PC-9 (cell line): ENCODE data around the gene COL20A1. TPM values are rescaled to one million over a fixed set of nuclear protein-coding genes. Genes with fewer than 3 reads are reported as not detected.

ENCODE experiments used
- BruUV-seq: library from RNA; stranded (reverse); fragments of 400-500 nt; replicated peaks from 2 replicates; lab custom pipeline; 2021; lab: Mats Ljungman, UMichigan
- CTCF ChIA-PET: fragments of 300-600 bp; sonication (Branson Sonifier 250); formaldehyde crosslinking; loops from one replicate; lab custom pipeline; 2022; ENCODE audit warnings: antibody characterized with exemption; lab: Charles Lee
- POLR2A ChIA-PET: fragments of 300-600 bp; sonication (Branson Sonifier 250); formaldehyde crosslinking; loops from one replicate; lab custom pipeline; 2022; ENCODE audit warnings: antibody characterized with exemption; ENCODE audit not compliant: unreplicated experiment; lab: Charles Lee
- DNase-seq, 2 experiments: peaks; one replicate each; pipeline versions ENCODE4 v3.0.0 to v3.0.0-alpha.2; 2015 to 2022; ENCODE audit warnings: mixed read lengths in 1 of 2
- H2AFZ ChIP-seq: fragments of 200-600 bp; sonication (generic); 2 replicates; pipeline ENCODE4 v1.8.1; 2017; ENCODE audit warnings: antibody characterized with exemption
- H3F3A ChIP-seq: fragments of 200-600 bp; sonication (generic); 2 replicates; pipeline ENCODE4 v1.8.1; 2017; ENCODE audit warnings: antibody characterized with exemption, mild to moderate bottlenecking, low read depth; ENCODE audit not compliant: insufficient read depth
- H3K27ac ChIP-seq: fragments of 200-600 bp; sonication (generic); 2 replicates; pipeline ENCODE4 v1.6.1; 2016; ENCODE audit warnings: mixed run types
- H3K27me3 ChIP-seq: fragments of 200-600 bp; sonication (generic); 2 replicates; pipeline ENCODE4 v1.6.1; 2016; ENCODE audit warnings: low read depth, mixed run types; ENCODE audit not compliant: insufficient read depth
- H3K36me3 ChIP-seq: fragments of 200-600 bp; sonication (generic); 2 replicates; pipeline ENCODE4 v1.6.1; 2016; ENCODE audit warnings: low read depth, mixed run types
- H3K4me1 ChIP-seq: fragments of 200-600 bp; sonication (generic); replicated peaks from 2 replicates; pipeline ENCODE4 v1.6.1; 2016; ENCODE audit warnings: mixed run types; ENCODE audit not compliant: insufficient read depth
- H3K4me2 ChIP-seq: fragments of 200-600 bp; sonication (generic); 2 replicates; pipeline ENCODE4 v1.6.1; 2017; ENCODE audit warnings: mixed run types
- H3K4me3 ChIP-seq: fragments of 200-600 bp; sonication (generic); 2 replicates; pipeline ENCODE4 v1.6.1; 2016; ENCODE audit warnings: mixed run types
- H3K79me2 ChIP-seq: fragments of 200-600 bp; sonication (generic); 2 replicates; pipeline ENCODE4 v1.6.1; 2017; ENCODE audit warnings: low read depth, mixed run types
- H3K9me2 ChIP-seq: fragments of 200-600 bp; sonication (generic); 2 replicates; pipeline ENCODE4 v1.8.1; 2017; ENCODE audit warnings: mild to moderate bottlenecking; ENCODE audit not compliant: insufficient read depth
- H3K9me3 ChIP-seq: fragments of 200-600 bp; sonication (generic); 2 replicates; pipeline ENCODE4 v1.8.1; 2016; ENCODE audit warnings: low read depth; ENCODE audit not compliant: insufficient read depth
- H4K20me1 ChIP-seq: fragments of 200-600 bp; sonication (generic); 2 replicates; pipeline ENCODE4 v1.8.1; 2017; ENCODE audit not compliant: insufficient read depth
- EZH2 ChIP-seq: fragments of 200-600 bp; sonication (generic); IDR thresholded peaks from 2 replicates; pipeline ENCODE4 v1.8.0; 2017; ENCODE audit warnings: antibody characterized with exemption, low read depth
- intact Hi-C: fragments of 100-400 bp; cut with micrococcal nuclease; formaldehyde crosslinking; loops from one replicate; pipeline ENCODE4 v1.10.0; 2022; ENCODE audit not compliant: unreplicated experiment
- total RNA-seq: library from RNA; stranded (reverse); gene quantifications from 2 replicates; pipeline ENCODE4 v1.2.3, GENCODE V29; 2021
- TF ChIP-seq, protein P1 (sequence below): fragments of 200-600 bp; sonication (generic); conservative IDR thresholded peaks from 2 replicates; pipeline ENCODE4 v1.6.1; 2017; ENCODE audit warnings: mixed run types, antibody characterized with exemption, mild to moderate bottlenecking, moderate library complexity

COL20A1 gene
- total RNA-seq, 1 experiment from 2014 or later = not detected

DNA sequence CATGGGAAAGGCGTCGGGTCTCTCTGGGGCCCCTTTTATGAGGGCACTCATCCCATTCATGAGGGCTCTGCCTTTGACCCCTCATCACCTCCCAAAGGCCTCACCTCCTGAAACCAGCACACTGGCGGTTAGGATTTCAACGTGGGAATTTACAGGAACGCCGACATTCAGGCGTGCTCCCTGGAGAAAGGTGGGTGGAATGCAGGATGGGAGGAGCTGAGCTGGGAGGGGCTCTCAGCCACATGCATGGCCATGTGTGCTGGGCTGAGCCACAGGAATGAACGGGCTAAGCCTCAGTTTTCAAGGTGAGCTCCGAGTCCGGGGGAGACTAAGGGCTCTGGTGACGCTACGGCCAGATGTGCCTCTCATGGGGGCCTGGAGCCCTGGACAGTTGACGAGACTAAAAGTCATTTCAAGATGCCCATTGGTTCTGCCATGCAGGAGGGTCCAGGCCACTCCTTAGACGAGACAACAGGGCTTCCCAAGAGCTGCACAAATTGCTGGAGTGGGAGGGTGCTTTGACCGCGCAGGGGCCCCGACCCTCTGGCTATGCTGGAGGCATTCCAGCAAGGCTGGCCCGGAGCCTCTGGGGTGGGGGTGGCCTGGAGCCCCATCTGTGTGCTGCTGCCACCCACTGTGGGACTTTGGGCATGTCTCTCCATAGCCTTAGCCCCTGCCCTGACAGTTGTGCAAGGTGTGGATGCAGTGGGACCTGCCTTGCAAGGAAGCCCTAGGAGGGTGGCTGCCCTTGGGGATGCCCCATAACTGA, 24.1 kb upstream of the COL20A1 start:
- DNase-seq = no peak
- ChIA-PET CTCF (no interaction called here), POLR2A (no interaction called here)
- H3K4me1 ChIP-seq = peaks cover 11% of the 10 kb centered on the region
- no peaks in the 10 kb centered on the region; the same call in 1 of the 2 replicates for H3F3A ChIP-seq
- H3K27me3 ChIP-seq = peaks cover 21% of the 10 kb centered on the region
- no TSS peak for BruUV-seq
- H3K27ac ChIP-seq = no peak overlapping the region
- no peak overlapping the region for H3K4me2 ChIP-seq
- H3K36me3 ChIP-seq = no peaks in the 10 kb centered on the region
- intact Hi-C loops = no loop called here
- TF ChIP-seq, protein P1, sequence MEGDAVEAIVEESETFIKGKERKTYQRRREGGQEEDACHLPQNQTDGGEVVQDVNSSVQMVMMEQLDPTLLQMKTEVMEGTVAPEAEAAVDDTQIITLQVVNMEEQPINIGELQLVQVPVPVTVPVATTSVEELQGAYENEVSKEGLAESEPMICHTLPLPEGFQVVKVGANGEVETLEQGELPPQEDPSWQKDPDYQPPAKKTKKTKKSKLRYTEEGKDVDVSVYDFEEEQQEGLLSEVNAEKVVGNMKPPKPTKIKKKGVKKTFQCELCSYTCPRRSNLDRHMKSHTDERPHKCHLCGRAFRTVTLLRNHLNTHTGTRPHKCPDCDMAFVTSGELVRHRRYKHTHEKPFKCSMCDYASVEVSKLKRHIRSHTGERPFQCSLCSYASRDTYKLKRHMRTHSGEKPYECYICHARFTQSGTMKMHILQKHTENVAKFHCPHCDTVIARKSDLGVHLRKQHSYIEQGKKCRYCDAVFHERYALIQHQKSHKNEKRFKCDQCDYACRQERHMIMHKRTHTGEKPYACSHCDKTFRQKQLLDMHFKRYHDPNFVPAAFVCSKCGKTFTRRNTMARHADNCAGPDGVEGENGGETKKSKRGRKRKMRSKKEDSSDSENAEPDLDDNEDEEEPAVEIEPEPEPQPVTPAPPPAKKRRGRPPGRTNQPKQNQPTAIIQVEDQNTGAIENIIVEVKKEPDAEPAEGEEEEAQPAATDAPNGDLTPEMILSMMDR = no peak
- no peak for TF ChIP-seq EZH2
- H3K9me2 ChIP-seq = no peaks in the 10 kb centered on the region
- H3K79me2 ChIP-seq = peaks cover 19% of the 10 kb centered on the region
- no peak overlapping the region for H2AFZ ChIP-seq
- no peak overlapping the region for H3K4me3 ChIP-seq
- no peaks in the 10 kb centered on the region for H3K9me3 ChIP-seq
- peaks cover 7% of the 10 kb centered on the region for H4K20me1 ChIP-seq

DNA sequence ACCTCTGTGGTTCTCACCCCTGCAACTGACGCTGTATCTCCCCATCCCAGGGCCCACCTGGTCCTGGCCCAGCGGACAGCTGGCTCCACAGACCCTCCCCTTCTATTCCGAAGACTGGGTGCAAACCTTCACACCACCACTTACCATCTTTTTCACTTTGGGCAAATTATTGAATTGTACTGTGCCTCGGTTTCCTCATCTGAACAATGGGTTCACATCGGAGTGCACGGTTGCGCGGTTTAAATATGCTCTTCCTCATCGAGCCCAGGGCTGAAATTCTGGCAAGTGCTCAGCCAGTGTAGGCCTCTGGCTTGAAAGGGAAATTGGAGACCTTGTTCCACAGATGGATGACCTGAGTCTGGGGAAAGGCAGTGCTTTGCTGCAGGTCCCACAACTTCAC, 23.3 kb upstream of the COL20A1 start:
- Histone ChIP-seq H3K36me3 (no peaks in the 10 kb centered on the region), H3K4me1 (peaks cover 18% of the 10 kb centered on the region), H4K20me1 (peaks cover 14% of the 10 kb centered on the region), H3K9me3 (no peaks in the 10 kb centered on the region), H3K27me3 (peaks cover 12% of the 10 kb centered on the region; the same call in 1 of the 2 replicates), H3K9me2 (no peaks in the 10 kb centered on the region), H3K27ac (no peak overlapping the region), H3K4me3 (no peak overlapping the region), H3K79me2 (peaks cover 28% of the 10 kb centered on the region), H3K4me2 (no peak overlapping the region), H3F3A (no peaks in the 10 kb centered on the region; the same call in 1 of the 2 replicates), H2AFZ (no peak overlapping the region)
- CTCF ChIA-PET = no interaction called here
- TF ChIP-seq, protein P1 = no peak
- TF ChIP-seq EZH2 = no peak
- BruUV-seq = no TSS peak
- no peak for DNase-seq
- POLR2A ChIA-PET = no interaction called here
- intact Hi-C loops = no loop called here

DNA sequence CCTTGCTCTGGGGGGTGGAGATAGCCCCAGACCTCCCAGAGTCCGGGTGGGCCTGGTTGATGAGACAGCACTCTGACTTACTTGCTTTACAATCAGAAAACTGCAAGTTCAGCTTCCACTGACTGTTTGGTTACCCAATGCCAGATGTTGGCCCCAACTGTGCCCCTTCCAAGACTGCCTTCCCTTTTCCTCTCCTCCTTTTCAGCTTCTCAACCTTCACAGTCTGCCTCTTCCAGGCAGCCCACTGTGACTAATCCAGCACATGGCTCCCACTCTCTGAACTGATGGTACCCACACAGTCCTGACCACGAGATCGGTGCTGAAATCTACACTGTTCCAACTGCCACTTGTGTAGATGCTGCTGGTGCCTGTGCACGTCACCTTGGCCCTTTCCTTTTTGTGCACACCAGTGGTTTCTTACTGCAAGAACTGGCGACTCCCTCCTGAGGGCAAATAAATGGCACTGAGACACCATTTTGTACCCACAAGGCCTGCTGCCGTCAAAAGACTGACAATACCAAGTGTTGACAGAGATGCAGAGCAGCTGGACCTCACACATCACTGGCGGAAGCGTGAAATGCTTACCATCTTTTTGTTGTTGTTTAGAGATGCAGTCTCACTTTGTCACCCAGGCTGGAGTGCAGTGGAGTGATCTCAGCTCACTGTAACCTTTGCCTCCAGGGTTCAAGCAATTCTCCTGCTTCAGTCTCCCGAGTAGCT, 22.2 kb upstream of the COL20A1 start:
- Histone ChIP-seq H3K79me2 (peaks cover 38% of the 10 kb centered on the region), H2AFZ (no peak overlapping the region), H3K27me3 (0 out of 2 replicates have a peak, but pooled peaks cover 4% of the 10 kb centered on the region), H3K27ac (no peak overlapping the region), H3F3A (no peaks in the 10 kb centered on the region; the same call in 1 of the 2 replicates), H3K9me3 (no peaks in the 10 kb centered on the region), H3K4me1 (peaks cover 18% of the 10 kb centered on the region), H3K4me3 (no peak overlapping the region), H3K9me2 (no peaks in the 10 kb centered on the region), H4K20me1 (peaks cover 25% of the 10 kb centered on the region), H3K36me3 (no peaks in the 10 kb centered on the region), H3K4me2 (no peak overlapping the region)
- ChIA-PET CTCF (interaction anchor here (0.6 kb wide), 2 partner anchors 341 to 469 kb away, joined by 3 read pairs; partner anchors contain the start of gene SLC2A4RG), POLR2A (no interaction called here)
- no peak for DNase-seq
- intact Hi-C loops = no loop called here
- BruUV-seq = no TSS peak
- no peak for TF ChIP-seq EZH2
